Naive B cell (primary cell): ENCODE data around the gene TCF20. TPM values are rescaled to one million over a fixed set of nuclear protein-coding genes. Genes with fewer than 3 reads are reported as not detected.

Experiments used
- ATAC-seq, 2 donors: fragments of 150-1000 bp; cut with Tn5 transposase; 2 replicates each; pipeline ENCODE4 v1.10.0; 2021; ENCODE audit warnings: low read depth in 2 of 2, mild to moderate bottlenecking in 2 of 2, moderate library complexity in 2 of 2
- DNase-seq: peaks from one replicate; pipeline ENCODE4 v3.0.0; 2022
- H3K27ac Mint-ChIP-seq, 6 donors: one replicate each; pipeline ENCODE4 v1.8.0; 2020 to 2022; ENCODE audit warnings: mild to moderate bottlenecking in 6 of 6, mixed read lengths in 6 of 6, moderate library complexity in 5 of 6, inconsistent platforms in 2 of 6
- H3K27me3 Mint-ChIP-seq, 3 donors: one replicate each; pipeline ENCODE4 v1.8.0; 2021 to 2022; ENCODE audit warnings: mixed read lengths in 3 of 3, mild to moderate bottlenecking in 1 of 3
- H3K36me3 Mint-ChIP-seq, 2 donors: one replicate each; pipeline ENCODE4 v1.8.0; 2020 to 2022; ENCODE audit warnings: mixed read lengths in 2 of 2, inconsistent platforms in 1 of 2, mild to moderate bottlenecking in 1 of 2
- H3K4me1 Mint-ChIP-seq, 3 donors: one replicate each; pipeline ENCODE4 v1.8.0; 2020 to 2022; ENCODE audit warnings: mixed read lengths in 3 of 3, inconsistent platforms in 1 of 3, mild to moderate bottlenecking in 1 of 3, moderate library complexity in 1 of 3
- H3K4me3 Mint-ChIP-seq, 8 donors: one replicate each; pipeline ENCODE4 v1.8.0; 2020 to 2022; ENCODE audit warnings: mild to moderate bottlenecking in 8 of 8, mixed read lengths in 8 of 8, moderate library complexity in 8 of 8, inconsistent platforms in 2 of 8
- H3K9me3 Mint-ChIP-seq, 7 donors: one replicate each; pipeline ENCODE4 v1.8.0; 2020 to 2022; ENCODE audit warnings: mixed read lengths in 7 of 7, mild to moderate bottlenecking in 5 of 7, inconsistent platforms in 2 of 7, moderate library complexity in 1 of 7
- polyA plus RNA-seq, 6 donors: library from polyadenylated mRNA; unstranded; fragments of 300-500 nt; fragmentation: Illumina TruSeq; gene quantifications; one replicate each; pipeline ENCODE4 v1.2.3, GENCODE V29; 2021; ENCODE audit warnings: low read depth in 6 of 6

TCF20 gene
- polyA plus RNA-seq, 6 donors from 2014 or later: 1.7 to 4.5 (median 2.3) TPM; not detected in 1

GRCh38 chr22:42273855-42274451, 3.5 kb upstream of the TCF20 start:
- Mint-ChIP-seq H3K27ac (peak overlapping the region in 1 of 6 donors; percentile 59), H3K27me3 (peaks cover 0 to 8% (median 4%) of the 10 kb centered on the region in 3 donors), H3K36me3 (no peaks in the 10 kb centered on the region), H3K9me3 (no peaks in the 10 kb centered on the region), H3K4me3 (peak overlapping the region in 2 of 8 donors; percentile 13 to 70), H3K4me1 (peaks cover 5 to 13% (median 7%) of the 10 kb centered on the region in 3 donors)
- ATAC-seq: no peak
- no peak for DNase-seq

GRCh38 chr22:42272431-42272999, 2.1 kb upstream of the TCF20 start:
- peak overlapping the region in 6 of 8 donors; percentile 23 to 89 (median 68) for H3K4me3 Mint-ChIP-seq
- H3K36me3 Mint-ChIP-seq: no peaks in the 10 kb centered on the region
- H3K27me3 Mint-ChIP-seq: peaks cover 0 to 4% (median 0%) of the 10 kb centered on the region in 3 donors
- peaks cover 14 to 27% (median 18%) of the 10 kb centered on the region in 3 donors for H3K4me1 Mint-ChIP-seq
- DNase-seq (no peak), ATAC-seq (no peak)
- H3K27ac Mint-ChIP-seq: peak overlapping the region in 1 of 6 donors; percentile 47
- H3K9me3 Mint-ChIP-seq: no peaks in the 10 kb centered on the region

DNA sequence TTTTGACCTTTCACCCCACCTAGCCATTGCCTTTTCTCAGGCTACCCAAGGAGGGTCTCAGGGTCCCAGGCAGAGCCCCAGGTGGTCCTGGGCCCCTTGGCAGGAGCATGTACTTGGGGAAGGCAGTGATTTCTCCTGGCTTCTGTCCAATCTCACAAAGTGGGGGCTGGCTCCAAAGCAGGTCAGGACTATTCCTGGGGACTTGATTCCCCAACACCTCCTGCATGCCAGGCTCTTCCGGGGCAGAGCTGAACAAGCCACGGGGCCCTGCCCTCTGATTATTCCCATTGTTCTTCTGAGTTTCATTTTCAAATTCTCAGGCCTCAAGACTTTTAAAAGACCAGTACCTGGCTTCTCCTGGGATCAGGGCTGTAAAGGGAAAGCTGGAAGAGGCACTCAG, 1.5 kb upstream of the TCF20 start:
- Mint-ChIP-seq H3K27ac (no peak overlapping the region), H3K4me3 (peak overlapping the region in 7 of 8 donors; percentile 9 to 89 (median 62)), H3K27me3 (peaks cover 0 to 4% (median 0%) of the 10 kb centered on the region in 3 donors), H3K4me1 (peaks cover 14 to 29% (median 24%) of the 10 kb centered on the region in 3 donors), H3K9me3 (no peaks in the 10 kb centered on the region), H3K36me3 (no peaks in the 10 kb centered on the region)
- no peak for ATAC-seq
- no peak for DNase-seq

DNA sequence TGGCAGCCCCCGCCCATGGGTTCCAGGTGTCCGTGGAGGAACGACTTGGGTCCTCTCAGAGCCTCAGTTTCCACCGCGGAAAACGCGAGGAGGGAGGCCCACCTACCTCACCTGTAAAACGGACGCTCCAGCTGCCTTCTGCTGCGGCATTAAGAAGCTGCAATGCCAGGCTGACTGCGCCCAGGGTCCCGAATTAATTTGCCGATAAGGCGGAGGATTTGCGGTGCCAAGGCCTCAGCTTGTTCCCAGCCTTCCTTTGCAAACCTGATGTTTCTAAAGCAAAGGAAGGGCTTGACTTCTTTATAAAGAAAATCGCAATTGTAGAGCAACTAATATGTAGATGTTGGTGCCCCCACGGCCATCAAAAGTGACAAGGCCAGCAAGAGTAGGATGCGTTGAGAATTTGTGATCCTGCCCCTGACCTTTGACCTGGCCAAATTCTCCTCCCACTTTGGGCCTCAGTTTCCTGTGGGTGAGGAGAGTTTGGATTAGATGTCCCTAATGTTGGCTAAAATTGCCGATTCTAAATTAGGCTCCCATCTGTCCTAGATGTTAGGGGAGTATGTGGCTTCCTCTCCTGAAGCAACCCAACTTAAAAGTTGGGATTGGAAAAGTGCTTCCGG, 849 bp upstream of the TCF20 start:
- peaks cover 0 to 4% (median 0%) of the 10 kb centered on the region in 3 donors for H3K27me3 Mint-ChIP-seq
- no peaks in the 10 kb centered on the region for H3K9me3 Mint-ChIP-seq
- H3K27ac Mint-ChIP-seq: peak overlapping the region in 1 of 6 donors; percentile 82
- H3K4me1 Mint-ChIP-seq: peaks cover 14 to 29% (median 28%) of the 10 kb centered on the region in 3 donors
- ATAC-seq (no peak), DNase-seq (no peak)
- no peaks in the 10 kb centered on the region for H3K36me3 Mint-ChIP-seq
- peak overlapping the region; percentile 62 to 89 (median 82) for H3K4me3 Mint-ChIP-seq

- no peak for DNase-seq
- Mint-ChIP-seq H3K9me3 (no peaks in the 10 kb centered on the region), H3K27me3 (peaks cover 0 to 4% (median 0%) of the 10 kb centered on the region in 3 donors), H3K4me3 (peak overlapping the region; percentile 68 to 94 (median 90)), H3K27ac (peak overlapping the region in 3 of 6 donors; percentile 47 to 81 (median 54)), H3K4me1 (peaks cover 19 to 38% (median 36%) of the 10 kb centered on the region in 3 donors), H3K36me3 (no peaks in the 10 kb centered on the region)
- peak; percentile 51 to 63 for ATAC-seq
Observed at GRCh38 chr22:42270176-42270509, 310 bp downstream of the TCF20 start.

GRCh38 chr22:42269432-42270175, 849 bp downstream of the TCF20 start:
- Mint-ChIP-seq H3K4me3 (peak overlapping the region; percentile 86 to 94 (median 92)), H3K36me3 (no peaks in the 10 kb centered on the region), H3K27me3 (peaks cover 0 to 4% (median 0%) of the 10 kb centered on the region in 3 donors), H3K27ac (peak overlapping the region; percentile 76 to 94 (median 82)), H3K4me1 (peaks cover 23 to 42% (median 42%) of the 10 kb centered on the region in 3 donors), H3K9me3 (no peaks in the 10 kb centered on the region)
- peak; percentile 60 for DNase-seq
- peak; percentile 54 to 57 for ATAC-seq

GRCh38 chr22:42268852-42269410, 1.5 kb downstream of the TCF20 start:
- H3K4me1 Mint-ChIP-seq: peaks cover 30 to 48% (median 48%) of the 10 kb centered on the region in 3 donors
- H3K4me3 Mint-ChIP-seq: peak overlapping the region; percentile 86 to 94 (median 92)
- H3K27ac Mint-ChIP-seq: peak overlapping the region; percentile 76 to 94 (median 82)
- H3K36me3 Mint-ChIP-seq: no peaks in the 10 kb centered on the region
- no peaks in the 10 kb centered on the region for H3K9me3 Mint-ChIP-seq
- ATAC-seq (no peak), DNase-seq (no peak)
- peaks cover 0 to 2% (median 0%) of the 10 kb centered on the region in 3 donors for H3K27me3 Mint-ChIP-seq

- ATAC-seq (no peak), DNase-seq (no peak)
- H3K27me3 Mint-ChIP-seq: no peaks in the 10 kb centered on the region
- peak overlapping the region in 1 of 6 donors; percentile 74 for H3K27ac Mint-ChIP-seq
- H3K4me3 Mint-ChIP-seq: peak overlapping the region in 2 of 8 donors; percentile 51 to 53
- peaks cover 52 to 70% (median 69%) of the 10 kb centered on the region in 3 donors for H3K4me1 Mint-ChIP-seq
- H3K9me3 Mint-ChIP-seq: no peaks in the 10 kb centered on the region
- H3K36me3 Mint-ChIP-seq: no peaks in the 10 kb centered on the region
Observed at GRCh38 chr22:42265321-42265720, 5.1 kb downstream of the TCF20 start.

DNA sequence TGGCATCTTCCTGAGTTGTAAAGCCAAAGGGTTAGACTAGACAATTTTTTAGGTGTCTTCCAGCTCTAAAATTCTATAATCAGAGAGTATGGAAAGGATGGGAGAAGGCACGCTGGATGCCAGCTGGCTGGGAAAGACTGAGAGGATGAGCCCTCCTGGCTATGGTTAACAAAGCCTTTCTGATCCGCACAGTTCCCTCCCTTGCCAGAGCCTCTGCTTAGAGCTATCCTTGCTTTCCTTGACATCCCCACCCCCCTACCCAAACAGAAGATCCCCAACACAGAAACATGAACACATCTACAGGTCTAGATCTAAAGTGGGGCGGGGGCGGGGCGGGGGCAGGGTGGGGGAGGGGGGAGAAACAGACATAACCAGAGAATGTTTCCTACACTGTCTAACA, 6.5 kb downstream of the TCF20 start:
- Mint-ChIP-seq H3K4me3 (no peak overlapping the region), H3K4me1 (peaks cover 60 to 77% (median 77%) of the 10 kb centered on the region in 3 donors), H3K9me3 (no peaks in the 10 kb centered on the region), H3K27me3 (no peaks in the 10 kb centered on the region), H3K36me3 (no peaks in the 10 kb centered on the region), H3K27ac (no peak overlapping the region)
- no peak for DNase-seq
- ATAC-seq: no peak

GRCh38 chr22:42262964-42263363, 7.5 kb downstream of the TCF20 start:
- Mint-ChIP-seq H3K4me3 (peak overlapping the region in 2 of 8 donors; percentile 18 to 68), H3K27ac (peak overlapping the region in 3 of 6 donors; percentile 11 to 48 (median 27)), H3K27me3 (no peaks in the 10 kb centered on the region), H3K36me3 (no peaks in the 10 kb centered on the region), H3K9me3 (no peaks in the 10 kb centered on the region), H3K4me1 (peaks cover 59 to 79% (median 75%) of the 10 kb centered on the region in 3 donors)
- DNase-seq (peak; percentile 30), ATAC-seq (peak; percentile 88 to 96)

DNA sequence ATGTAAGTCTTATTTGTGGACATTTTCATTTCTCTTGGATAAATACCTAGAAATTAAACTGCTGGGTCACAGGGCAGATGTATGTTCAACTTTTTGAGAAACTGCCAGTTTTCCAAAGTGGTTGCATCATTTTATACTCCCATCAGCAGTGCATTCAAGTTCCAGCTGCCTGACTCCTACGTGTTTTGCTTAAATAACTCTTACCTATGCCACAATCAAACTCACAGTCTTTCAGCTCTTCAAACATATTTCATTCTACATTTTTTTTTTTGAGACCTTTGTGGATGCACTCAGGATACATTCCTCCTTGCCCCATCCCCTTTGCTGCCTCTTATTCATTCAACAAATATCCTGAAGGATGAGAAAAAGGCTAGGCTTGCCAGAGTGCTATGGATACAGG, 9.2 kb downstream of the TCF20 start:
- Mint-ChIP-seq H3K27me3 (no peaks in the 10 kb centered on the region), H3K4me3 (no peak overlapping the region), H3K9me3 (no peaks in the 10 kb centered on the region), H3K4me1 (peaks cover 70 to 84% (median 80%) of the 10 kb centered on the region in 3 donors), H3K36me3 (no peaks in the 10 kb centered on the region), H3K27ac (peak overlapping the region in 2 of 6 donors; percentile 44 to 54)
- ATAC-seq: no peak
- DNase-seq: no peak

- ATAC-seq (no peak), DNase-seq (no peak)
- Mint-ChIP-seq H3K36me3 (no peaks in the 10 kb centered on the region), H3K4me1 (peaks cover 60 to 71% (median 69%) of the 10 kb centered on the region in 3 donors), H3K27me3 (no peaks in the 10 kb centered on the region), H3K27ac (no peak overlapping the region), H3K4me3 (no peak overlapping the region), H3K9me3 (no peaks in the 10 kb centered on the region)
Observed at GRCh38 chr22:42258126-42258525, 12.3 kb downstream of the TCF20 start.

DNA sequence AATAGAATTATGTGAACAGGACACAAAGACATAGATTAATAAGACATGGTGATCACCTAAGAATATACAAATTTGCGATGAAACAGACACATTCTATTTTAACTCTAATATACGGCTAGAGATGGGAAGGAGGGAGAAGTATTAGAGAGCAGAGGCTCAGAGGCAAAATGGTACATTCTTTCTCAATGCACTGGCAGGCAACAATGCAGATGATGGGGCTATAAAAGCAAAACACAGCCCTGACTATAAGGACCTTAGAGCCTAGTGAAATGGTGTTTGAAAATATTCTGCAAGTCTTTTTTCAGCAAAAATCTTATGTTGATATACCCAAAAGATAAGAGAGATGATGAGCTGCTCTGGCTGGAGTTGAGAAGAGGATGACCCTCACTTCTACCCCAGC, 13.1 kb downstream of the TCF20 start:
- Mint-ChIP-seq H3K4me1 (peaks cover 53 to 64% (median 62%) of the 10 kb centered on the region in 3 donors), H3K4me3 (peak overlapping the region in 1 of 8 donors; percentile 12), H3K36me3 (no peaks in the 10 kb centered on the region), H3K9me3 (no peaks in the 10 kb centered on the region), H3K27me3 (no peaks in the 10 kb centered on the region), H3K27ac (peak overlapping the region in 2 of 6 donors; percentile 2 to 8)
- ATAC-seq (no peak), DNase-seq (no peak)
